HEK293T (cell line): ENCODE measurements around the gene EPG5.

Source experiments
- ARNT ChIP-seq: fragments of 450-650 bp; IDR thresholded peaks from 2 replicates; pipeline ENCODE4 v1.6.1; 2017; ENCODE audit warnings: mild to moderate bottlenecking
- BHLHE40 ChIP-seq: fragments of 450-650 bp; IDR thresholded peaks from 2 replicates; pipeline ENCODE4 v1.6.1; 2016; ENCODE audit warnings: mild to moderate bottlenecking, moderate library complexity, borderline replicate concordance
- FOXM1 ChIP-seq: fragments of 450-650 bp; IDR thresholded peaks from 2 replicates; pipeline ENCODE4 v1.6.1; 2017; ENCODE audit warnings: mild to moderate bottlenecking, borderline replicate concordance
- HDGF ChIP-seq: fragments of 450-650 bp; IDR thresholded peaks from 2 replicates; pipeline ENCODE4 v1.6.1; 2017; ENCODE audit warnings: antibody characterized with exemption, borderline replicate concordance
- ZNF384 ChIP-seq: fragments of 450-650 bp; IDR thresholded peaks from 2 replicates; pipeline ENCODE4 v1.6.1; 2016
- TF ChIP-seq, protein P1 (sequence below): fragments of 450-650 bp; IDR thresholded peaks from 2 replicates; pipeline ENCODE4 v1.6.1; 2016

DNA sequence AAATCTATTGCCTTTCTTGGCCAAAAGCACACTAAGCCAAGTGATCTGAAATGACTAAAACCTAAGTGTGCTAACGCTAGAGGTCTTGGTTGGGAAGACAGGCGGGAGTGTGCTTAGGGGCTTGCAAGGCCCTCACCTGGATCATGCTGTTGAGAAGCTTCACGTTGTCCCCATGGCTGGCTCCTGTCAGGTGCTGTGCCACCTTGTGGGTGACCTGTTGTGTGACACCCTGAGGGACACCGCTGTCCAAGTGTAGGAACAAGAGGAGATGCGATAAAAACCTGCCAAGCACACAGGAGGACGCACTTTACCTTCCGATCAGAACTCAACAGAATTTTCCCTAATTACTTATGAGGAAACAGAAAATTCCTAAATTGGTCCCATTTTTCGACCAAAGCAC is 50.8 kb downstream of the EPG5 start:
- no peak for TF ChIP-seq FOXM1
- TF ChIP-seq, protein P1, sequence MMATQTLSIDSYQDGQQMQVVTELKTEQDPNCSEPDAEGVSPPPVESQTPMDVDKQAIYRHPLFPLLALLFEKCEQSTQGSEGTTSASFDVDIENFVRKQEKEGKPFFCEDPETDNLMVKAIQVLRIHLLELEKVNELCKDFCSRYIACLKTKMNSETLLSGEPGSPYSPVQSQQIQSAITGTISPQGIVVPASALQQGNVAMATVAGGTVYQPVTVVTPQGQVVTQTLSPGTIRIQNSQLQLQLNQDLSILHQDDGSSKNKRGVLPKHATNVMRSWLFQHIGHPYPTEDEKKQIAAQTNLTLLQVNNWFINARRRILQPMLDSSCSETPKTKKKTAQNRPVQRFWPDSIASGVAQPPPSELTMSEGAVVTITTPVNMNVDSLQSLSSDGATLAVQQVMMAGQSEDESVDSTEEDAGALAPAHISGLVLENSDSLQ = no peak
- no peak for TF ChIP-seq BHLHE40
- TF ChIP-seq ZNF384 = no peak
- TF ChIP-seq ARNT = no peak
- no peak for TF ChIP-seq HDGF
